Fibroblast of skin of scalp (primary cell): ENCODE data around the gene RAB40B.

Experiments
- DNase-seq: peaks from one replicate; pipeline ENCODE4 v3.0.0-alpha.2; 2013

The RAB40B gene

DNA sequence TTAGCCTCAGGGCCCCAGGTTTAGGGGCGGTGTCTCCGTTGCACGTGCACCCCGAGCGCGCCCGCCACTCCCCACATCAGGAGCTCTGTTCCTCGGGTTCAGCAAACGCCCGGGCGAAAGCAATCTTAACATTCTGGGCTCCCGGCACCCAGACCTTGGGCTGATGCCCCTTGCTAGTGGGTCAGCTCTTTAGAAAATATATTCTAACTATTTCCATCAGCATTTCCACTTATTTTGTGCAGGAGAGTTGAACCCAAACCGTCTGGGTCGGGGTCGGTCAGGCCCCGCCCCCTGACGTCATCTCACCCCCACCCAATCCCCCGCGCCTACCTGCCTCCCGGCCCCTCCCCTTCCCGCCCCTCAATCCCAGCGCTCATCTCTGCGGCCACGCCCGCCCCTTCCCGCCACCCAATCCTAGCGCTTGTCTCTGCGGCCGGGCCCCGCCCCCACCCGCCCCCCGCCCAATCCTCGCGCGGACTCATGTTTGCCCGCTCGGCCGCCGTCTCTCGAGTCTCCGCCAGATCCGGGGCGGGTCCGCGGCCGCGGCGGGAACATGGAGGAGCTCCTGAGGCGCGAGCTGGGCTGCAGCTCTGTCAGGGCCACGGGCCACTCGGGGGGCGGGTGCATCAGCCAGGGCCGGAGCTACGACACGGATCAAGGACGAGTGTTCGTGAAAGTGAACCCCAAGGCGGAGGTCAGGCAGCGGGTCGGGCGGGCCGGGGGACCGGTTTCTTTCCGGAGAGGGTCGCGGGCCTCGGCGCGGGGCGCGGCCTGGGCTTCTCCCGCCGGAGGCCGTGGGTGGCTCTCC is 17.9 kb upstream of the RAB40B start, which contains the start of gene FN3KRP:
Gene FN3KRP (plus strand): TSS at position 504 of the 808 bp plus-strand sequence. CDS start 50 bp downstream, at position 554.
- DNase-seq = peak; percentile 93

DNA sequence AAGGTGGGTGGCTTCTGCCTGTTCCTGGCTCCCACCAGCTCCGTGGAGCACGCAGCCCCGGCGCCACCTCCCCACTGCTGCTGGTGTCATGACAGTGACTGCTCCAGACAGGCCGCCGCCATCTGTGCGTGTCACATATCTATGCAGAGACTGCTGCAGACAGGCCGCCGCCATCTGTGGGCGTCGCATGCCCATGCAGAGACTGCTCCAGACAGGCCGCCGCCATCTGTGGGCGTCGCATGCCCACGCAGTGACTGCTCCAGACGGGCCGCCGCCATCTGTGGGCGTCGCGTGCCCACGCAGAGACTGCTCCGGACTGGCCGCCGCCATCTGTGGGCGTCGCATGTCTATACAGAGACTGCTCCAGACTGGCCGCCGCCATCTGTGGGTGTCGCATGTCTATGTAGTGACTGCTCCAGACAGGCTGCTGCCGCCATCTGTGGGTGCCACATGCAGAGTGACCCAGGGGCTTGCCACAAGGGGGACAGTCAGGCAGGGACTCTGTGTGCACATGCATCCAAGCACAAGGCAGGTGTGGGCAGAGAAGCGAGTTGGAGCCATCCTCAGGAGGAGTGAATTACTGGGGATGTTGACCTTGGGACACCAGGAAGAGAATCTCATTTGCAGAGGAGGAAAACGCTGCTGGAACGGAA is 14.7 kb upstream of the RAB40B start:
- no peak for DNase-seq

DNA sequence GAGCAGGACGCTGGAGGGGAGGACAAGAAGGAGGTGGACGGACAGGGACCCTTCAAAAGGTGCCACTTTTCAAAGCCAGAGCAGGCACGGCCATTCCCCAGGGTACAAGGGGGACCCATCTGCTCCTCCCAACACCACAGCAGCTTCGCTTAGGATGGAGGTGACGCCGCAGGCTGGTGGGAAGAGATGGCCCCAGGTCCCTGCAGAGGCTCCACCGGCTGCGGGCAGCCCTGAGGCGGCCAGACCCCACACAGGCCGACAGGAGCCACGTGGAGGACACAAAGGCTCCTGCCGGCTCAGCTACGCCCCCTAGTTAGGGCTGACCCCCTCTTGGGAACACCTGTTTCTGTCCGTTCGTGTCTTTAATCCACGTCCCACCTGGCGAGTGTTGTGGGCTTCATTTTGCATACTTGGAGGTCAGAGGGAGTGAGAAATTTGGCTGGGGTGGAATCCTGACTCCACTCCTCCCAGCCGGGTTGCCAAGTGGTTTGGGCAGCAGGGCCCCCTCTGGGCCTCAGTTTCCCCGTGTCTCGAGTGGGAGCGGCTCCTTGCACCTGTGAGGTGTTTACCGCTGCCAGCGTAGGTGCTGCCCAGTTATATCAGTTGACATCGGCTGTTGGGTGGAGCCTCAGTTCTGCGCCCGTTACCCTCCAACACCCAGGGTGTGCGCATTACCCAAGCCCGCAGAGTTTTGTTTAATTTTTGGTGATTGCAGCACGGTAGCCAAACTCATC is 12.2 kb upstream of the RAB40B start:
- DNase-seq = no peak

DNA sequence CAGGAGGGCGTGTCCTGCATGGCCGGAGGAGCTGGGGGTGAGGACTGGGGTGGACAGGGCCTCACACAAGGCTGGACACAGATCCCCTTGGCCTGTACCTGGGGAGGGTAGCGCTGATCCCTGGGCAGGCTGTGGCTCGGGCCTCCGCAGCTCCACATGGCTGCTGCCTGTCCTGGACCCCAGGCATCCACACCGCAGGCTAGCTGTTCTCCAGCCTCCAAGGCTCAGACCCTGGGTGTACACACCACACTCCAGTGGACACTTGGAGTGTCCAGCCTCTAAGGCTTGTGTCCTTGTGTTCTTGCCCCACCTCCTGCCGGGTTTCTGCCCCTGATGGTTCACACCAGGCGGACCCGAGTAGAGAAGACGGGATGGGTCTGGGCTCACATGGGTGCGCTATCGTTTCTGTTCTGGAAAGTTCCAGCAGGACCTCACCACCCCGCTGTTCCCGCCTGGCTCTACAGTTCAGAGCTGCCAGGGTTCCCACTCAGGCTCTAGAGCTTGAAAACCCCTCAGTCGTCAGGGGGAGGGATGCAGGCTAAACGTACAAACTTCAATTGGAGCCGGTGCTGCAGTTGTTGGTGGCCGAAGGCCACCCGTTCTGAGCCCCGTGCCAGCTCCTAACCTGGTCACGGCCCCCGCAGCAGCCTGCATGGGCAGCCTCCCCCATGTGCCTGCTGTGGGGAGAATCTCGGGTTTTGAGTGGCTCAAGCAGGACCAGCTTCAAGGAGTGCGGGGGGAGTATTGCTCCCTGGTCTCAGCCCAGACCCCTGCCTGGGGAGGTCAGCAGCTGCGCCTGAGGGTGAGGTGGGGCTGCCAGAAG is 11.4 kb upstream of the RAB40B start:
- DNase-seq = no peak

DNA sequence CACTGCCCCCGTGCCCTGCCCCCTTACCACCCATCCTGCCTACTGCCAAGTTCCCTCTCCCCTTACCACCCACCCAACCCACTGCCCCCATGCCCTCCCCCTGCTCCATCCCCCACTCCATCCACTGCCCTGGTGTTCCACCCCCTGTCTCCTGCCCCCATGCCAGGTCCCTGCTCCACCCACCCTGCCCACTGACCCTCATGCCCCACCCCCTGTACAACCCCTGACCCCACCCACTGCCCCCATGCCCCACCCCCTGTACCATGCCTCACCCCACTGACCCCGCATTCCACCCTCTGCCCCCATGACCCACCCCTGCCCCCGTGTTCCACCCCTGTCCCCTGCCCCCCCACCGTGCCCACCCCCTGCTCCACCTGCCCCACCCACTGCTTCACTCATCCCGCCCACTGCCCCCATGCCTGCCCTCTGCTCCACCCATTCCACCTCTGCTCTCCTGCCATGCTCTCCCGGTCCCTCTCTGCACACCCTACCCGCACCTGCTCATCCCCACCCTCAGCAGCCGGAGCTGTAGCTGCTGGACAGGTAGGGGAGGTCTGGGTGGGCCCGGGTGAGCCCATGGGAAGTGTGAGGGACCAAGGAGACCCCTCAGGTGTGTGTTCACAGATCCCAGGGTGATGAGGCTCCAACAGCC is 10.7 kb upstream of the RAB40B start:
- DNase-seq = no peak

DNA sequence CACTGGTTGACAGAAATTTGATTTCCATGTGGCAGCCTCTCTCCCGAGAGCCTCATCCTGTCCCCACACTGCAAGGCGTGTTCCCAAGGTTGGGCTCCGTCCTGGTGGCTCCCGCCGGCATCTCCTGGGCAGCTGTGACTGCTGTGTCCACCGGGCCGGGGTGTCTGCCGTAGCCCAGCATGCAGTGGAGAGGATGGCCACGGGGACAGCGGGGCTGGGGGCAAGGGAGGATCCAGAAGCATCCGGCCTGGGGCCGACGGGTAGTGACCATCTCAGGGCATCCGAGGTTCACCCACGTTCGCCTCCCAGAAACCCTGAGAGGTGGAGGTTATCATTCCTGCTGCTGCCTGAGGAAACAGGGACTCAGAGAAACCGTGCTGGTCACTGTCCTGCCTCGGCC is 7.3 kb upstream of the RAB40B start:
- no peak for DNase-seq

DNA sequence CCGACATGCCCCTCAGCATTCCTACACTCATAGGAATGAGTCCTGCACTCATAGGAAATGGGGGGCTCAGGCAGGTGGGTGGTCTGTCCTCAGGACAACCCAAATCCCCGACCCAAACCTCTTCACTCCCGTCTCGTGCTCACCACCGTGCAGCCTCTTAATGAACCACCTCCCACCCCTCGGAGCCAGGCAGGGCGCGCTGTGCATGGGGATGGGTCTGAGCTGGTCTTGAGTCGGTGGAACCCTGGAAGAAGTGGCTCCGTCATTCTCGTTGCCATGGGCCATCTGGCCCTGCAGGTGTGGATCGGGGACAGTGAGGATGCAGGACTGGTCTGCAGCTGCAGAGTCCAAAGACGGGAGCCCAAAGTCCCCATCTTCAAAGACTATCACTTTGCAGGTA is 6.4 kb upstream of the RAB40B start:
- DNase-seq = no peak

DNA sequence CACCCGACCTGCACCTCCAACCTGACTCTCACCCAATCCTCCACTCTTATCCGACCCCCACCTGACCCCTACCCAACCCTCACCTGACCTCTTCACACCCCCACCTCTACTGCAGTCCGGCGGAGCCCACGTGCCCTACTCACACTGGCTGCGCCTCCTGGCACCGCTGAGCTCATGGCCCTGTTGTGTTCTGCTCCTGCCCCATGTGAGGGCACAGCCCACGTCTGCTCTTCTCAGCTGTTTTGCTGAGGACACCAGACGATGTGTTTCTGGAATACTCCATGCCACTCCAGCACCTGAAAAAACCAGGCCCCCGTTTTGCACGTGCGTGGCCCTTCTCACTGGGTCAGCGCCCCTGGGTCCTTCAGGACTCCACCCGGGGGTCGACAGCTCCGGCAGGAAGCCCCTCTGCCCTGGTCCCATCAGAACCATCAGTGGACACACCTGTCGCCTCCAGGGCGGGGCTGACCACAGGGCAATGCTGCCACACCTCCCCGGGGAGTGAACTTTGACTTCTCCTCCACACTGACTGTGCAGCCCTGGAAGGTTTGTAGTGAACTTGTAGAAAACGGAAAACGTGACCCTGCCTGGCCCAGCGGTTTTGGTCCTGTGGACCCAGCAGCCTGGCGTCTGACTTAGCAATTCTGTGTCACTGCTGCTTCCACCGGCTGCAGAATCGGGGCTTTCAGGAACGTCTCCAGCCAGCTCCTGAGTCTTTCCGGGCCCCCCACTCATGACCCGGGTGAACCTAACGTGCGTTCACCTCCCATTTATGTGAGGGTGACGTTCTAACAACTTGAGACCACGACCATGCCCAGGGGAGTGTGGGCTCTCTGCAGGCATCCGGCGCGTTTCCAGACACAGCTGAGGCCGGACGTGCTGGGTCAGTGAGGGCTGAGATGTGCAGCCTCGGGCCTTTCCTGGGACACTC is 5.7 kb upstream of the RAB40B start:
- no peak for DNase-seq

DNA sequence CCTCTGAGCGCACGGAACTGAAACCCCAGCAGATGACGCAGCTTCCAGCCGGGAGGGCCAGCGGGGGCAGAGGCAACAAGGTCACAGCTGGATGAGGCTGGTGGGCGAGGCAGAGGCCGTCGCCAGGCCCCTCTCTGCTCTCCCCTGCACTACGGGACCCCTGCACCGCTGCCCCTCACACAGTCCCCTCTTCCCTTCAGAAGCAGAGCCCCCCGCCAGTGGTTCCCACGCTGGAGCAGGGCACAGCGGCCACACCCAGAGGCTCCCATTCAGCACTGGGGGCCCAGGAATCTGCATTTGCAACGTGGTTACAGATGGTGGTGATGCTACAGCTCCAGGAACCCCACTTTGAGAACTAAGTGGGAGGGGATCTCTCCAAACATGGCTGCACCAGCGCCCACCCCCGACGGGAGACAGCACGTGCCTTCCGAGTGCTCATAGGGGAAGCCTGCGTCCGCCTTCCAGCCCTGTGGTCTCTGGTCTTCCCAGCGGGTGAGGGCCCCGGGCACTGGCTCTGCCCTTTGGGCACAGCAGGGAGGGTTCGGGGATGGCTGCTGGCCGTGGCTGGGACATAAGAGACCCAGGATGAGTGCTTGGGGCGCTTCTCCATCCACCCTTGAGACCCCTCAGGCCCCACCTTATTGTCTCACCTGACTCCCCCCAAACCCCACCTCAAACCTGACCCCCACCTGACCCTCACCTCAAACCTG is 4.7 kb upstream of the RAB40B start:
- DNase-seq = no peak

DNA sequence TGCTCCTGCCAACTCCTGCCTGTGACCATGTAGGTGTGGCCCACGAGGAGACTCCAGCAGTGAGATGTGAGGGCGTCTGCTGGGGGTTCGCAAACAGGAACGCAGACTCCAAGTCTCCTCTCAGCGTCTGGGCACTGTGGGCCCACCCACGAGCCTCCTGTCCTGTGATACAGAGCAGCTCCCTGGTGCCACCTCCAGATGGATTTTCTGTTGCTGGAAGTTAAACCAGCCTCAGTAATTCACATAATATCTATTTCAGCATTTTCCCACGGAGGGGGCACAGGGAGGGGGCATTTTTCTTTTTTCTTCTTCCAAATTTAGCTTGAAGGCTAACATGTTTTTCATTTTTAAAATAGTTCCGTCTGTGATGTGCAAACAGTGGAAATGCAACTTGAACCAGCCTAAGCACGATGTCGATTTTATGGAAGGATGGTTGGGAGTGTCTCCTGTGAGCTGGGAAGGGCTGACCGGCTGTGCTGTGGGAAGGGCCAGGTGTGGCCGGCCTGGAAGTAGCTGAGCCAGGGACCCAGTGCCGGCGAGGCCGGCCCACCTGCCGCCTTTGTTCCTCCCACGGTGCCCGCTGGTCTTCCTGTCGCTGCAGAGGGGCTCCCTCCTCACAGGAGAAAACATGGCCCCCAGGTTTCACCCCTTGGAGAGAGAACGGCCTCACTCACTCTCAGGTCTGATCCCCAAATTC is 3.9 kb upstream of the RAB40B start:
- peak; percentile 57 for DNase-seq

DNA sequence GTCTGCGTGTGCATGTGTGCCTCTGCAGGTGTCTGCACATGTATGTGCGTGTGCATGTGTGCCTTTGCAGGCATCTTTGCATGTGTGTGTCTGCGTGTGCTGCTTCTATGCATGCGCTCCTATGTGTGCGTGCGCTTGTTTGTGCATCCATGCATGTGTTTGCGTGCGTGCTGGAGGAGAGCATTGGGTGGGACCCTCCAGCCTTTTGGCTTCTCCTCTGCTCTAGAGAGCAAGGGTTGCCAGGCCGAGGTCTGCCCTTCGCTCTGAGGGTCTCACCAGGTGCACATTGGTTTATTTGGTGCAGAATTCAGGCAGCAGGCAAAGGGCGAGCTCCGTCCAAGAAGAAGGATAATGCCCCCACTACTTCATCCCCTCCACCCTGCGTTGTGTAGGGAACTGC is 1.1 kb upstream of the RAB40B start:
- no peak for DNase-seq

DNA sequence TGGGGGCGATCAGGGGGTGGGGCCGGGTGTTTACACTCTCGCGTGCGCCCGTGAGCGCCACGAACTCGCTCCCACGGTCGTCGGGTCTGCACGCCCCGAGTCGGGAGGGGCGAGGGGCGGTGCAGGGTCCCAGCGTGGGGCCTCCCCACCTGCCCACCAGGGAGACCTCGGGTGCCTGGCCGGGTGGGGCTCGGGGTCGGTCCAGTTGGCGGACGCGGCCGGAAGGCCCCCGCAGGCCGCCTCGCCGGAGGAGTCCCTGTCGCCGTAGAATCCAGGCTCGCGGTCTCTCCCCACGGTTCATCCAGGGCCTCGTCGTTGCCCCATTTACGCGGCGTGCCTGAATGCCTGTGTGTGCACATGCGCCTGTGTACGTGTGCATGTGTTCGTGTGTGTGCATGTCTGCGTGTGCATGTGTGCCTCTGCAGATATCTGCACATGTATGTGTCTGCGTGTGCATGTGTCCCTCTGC is 510 bp upstream of the RAB40B start:
- DNase-seq = no peak

DNA sequence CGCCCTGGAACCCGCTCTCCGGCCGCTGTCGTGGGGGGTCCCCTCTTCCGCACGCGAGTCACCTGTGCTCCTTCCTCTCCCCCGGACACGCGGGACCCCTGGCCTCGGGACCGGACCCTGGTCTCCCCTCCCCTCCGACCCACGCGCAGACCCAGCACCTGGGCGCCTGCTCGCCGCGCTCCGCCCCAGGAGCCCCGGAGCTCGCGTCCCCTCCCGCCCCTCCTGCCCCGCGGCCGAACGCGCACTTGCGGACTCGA is 762 bp downstream of the RAB40B start:
- no peak for DNase-seq

DNA sequence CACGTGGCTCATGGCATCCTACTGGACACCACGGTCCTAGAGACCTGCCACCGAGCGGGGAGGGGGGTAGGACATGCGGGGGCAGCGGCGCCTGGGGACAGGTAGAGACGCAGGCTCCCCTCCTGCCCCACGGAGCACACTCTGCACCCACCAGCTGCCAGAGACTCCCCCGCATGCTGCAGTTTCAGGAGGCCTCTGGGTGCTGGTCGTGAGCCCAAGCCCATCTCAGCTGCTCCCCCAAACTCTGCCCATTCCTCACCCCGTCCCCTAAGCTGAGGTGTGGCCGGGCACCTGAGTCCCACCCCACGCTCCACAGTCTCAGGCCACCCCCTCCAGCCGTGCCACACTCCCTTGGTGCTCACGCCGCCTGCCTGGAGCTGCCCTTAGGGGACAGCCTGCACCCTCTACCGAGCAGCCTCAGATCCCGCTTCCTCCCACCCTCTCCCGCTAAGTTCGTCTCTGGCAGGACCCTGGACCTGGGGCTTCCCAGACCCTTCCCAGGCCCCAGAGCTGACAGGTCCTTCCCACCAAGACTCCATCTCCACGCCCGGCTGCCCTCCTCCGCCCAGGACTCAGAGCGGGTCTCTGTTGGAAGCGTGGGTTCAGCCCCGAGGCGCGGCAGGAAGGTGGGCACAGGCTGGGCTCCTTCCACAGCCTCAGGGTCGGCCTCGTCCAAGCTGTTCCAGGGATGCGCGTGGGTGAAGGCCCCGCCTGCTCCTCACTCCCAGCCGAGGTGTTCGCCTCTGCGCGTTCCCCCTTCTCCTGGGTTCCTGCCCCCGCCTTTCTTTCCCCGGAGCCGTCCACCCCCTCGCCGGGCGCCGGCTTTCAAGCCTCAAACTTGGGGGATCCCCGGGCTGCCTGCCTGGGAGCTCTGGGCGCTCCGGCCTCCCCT is 1.3 kb downstream of the RAB40B start:
- DNase-seq = no peak

DNA sequence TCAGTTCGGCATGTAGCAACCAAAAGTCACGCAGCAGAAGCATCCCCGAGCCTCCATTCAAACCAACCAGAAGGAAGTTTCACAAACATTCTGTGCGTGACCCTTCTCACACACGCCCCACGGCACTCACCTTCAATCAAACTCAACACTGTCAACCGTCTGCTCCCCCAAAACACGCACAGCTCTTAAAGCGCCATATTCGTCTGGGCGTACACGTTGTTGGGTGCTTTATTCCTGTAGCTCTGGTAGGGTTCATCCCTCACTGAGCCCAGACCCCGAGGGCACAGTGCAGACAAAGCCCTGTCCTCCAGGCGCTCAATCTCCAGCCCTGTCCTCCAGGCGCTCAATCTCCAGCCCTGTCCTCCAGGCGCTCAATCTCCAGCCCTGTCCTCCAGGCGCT is 2.2 kb downstream of the RAB40B start:
- DNase-seq = no peak

DNA sequence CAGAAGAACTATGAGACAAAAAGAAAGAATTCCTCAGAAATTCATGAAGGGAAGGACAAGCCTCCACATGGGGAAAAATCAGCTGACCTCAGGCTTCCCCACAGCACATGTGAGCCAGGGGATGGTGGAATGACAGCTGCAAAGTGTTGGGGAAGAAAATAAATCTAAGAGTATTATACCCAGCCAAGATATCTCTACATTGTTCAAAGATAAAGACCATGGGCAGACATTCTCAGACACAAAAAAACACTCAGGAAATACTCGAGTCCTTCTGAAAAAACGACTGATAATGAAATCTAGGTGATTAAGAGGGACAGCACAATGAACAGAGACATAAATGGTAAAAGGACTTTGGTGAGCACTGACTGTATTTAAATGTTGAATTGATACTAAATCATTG is 3.9 kb downstream of the RAB40B start:
- DNase-seq = no peak

DNA sequence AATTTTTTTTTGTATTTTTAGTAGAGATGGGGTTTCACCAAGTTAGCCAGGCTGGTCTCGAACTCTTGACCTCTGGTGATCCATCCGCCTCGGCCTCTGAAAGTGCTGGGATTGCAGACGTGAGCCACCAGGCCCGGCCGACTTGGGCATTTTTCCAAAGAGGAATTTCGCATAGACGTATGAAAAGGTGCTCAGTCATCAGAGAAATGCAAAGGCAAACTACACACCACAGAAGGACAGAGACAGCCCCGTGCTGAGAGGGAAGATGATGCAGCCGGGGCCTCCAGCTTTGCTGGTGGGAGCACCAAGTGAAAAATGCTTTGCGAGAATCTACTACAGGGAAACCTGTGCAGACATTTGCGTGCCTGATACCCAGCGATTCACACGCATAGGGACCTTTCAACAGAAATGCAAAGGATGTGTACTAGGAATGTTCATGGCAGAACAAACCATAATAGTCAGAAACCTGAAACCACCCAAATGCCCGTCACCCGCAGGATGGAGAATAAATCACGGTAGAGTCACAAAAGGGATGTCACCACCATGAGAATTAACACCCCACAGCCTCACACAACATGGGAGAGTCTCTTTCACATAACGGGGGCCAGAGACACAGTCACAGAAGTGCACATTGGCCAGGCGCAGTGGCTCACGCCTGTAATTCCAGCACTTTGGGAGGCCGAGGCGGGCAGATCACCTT is 5.2 kb downstream of the RAB40B start:
- no peak for DNase-seq

DNA sequence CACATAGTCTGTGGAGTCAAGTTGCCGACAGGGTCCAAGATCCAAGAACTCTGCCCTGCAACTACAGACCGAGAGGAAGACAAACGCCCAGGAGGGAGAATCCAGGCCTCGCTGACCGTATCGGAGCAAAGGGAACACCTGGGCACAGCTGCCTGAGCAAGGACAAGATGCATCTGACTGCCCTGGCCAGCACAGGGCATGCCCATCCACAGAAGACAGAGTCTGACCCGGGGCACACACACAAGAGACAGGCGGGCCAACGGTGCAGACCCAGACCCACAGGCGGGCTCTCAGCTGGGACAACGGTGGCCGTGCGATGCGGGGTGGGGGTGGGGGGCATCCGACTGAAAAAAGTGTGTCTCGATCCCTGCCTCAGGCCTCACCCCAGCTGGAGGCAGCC is 6.2 kb downstream of the RAB40B start:
- no peak for DNase-seq
